Thyroid gland (tissue), 4 donors: ENCODE measurements around the gene DNASE1L3.

Experiments used
- CTCF ChIP-seq, 6 experiments: fragments of 200-600 bp in 3 of 6; fragments of 450-650 bp in 3 of 6; sonication (generic) in 3 of 6; IDR thresholded peaks; one replicate each; pipeline ENCODE4 v1.5.1; 2016 to 2019; ENCODE audit warnings: antibody characterized with exemption in 6 of 6, mild to moderate bottlenecking in 2 of 6, inconsistent platforms in 1 of 6, moderate library complexity in 1 of 6
- POLR2A ChIP-seq, 2 donors: fragments of 450-650 bp; IDR thresholded peaks; one replicate each; pipeline ENCODE4 v1.6.1; 2017; ENCODE audit warnings: antibody characterized with exemption in 2 of 2, mild to moderate bottlenecking in 2 of 2, moderate library complexity in 1 of 2

GRCh38 chr3:58222161-58222724 lies 11.5 kb upstream of the DNASE1L3 start:
- TF ChIP-seq CTCF (IDR thresholded peaks at IDR 0.05) (no peak), POLR2A (IDR thresholded peaks at IDR 0.05) (no peak)
